Activated CD8-positive, alpha-beta T cell treated with anti-CD3 and anti-CD28 coated beads for 36 hours (primary cell): ENCODE results near the gene SST. TPM values are rescaled to one million over a fixed set of nuclear protein-coding genes. Genes with fewer than 3 reads are reported as not detected.

Source experiments
- ATAC-seq: fragments of 200-7000 bp; cut with Tn5 transposase; one replicate; pipeline ENCODE4 v1.10.0; 2021; ENCODE audit warnings: mild to moderate bottlenecking, moderate library complexity
- CTCF ChIA-PET: fragments of 350-600 bp; sonication (Branson Sonifier 250); formaldehyde crosslinking; loops from one replicate; lab custom pipeline; 2021; ENCODE audit warnings: antibody characterized with exemption; lab: Charles Lee
- POLR2A ChIA-PET: fragments of 350-600 bp; sonication (Branson Sonifier 250); formaldehyde crosslinking; loops from one replicate; lab custom pipeline; 2021; ENCODE audit warnings: antibody characterized with exemption; lab: Charles Lee
- DNase-seq: peaks from one replicate; pipeline ENCODE4 v3.0.0-alpha.2; 2020
- H3K27ac Mint-ChIP-seq: one replicate; pipeline ENCODE4 v1.8.0; 2021; ENCODE audit warnings: mild to moderate bottlenecking, mixed read lengths
- H3K27me3 Mint-ChIP-seq: one replicate; pipeline ENCODE4 v1.8.0; 2021; ENCODE audit warnings: mixed read lengths
- H3K36me3 Mint-ChIP-seq: one replicate; pipeline ENCODE4 v1.8.0; 2021; ENCODE audit warnings: low read depth, mixed read lengths
- H3K4me1 Mint-ChIP-seq: one replicate; pipeline ENCODE4 v1.8.0; 2021; ENCODE audit warnings: low read depth, mixed read lengths
- H3K4me3 Mint-ChIP-seq: one replicate; pipeline ENCODE4 v1.8.0; 2021; ENCODE audit warnings: mild to moderate bottlenecking, moderate library complexity, mixed read lengths
- H3K9me3 Mint-ChIP-seq: one replicate; pipeline ENCODE4 v1.8.0; 2021; ENCODE audit warnings: mixed read lengths
- intact Hi-C: fragments of 100-400 bp; cut with micrococcal nuclease; formaldehyde crosslinking; loops from one replicate; pipeline ENCODE4 v1.10.0; 2022
- total RNA-seq, 2 experiments: library from RNA; stranded (reverse); gene quantifications; one replicate each; pipeline ENCODE4 v1.2.3, GENCODE V29; 2021
- TF ChIP-seq, protein P1 (sequence below): fragments of 200-600 bp; IDR thresholded peaks from one replicate; pipeline ENCODE4 v1.8.0; 2022; ENCODE audit warnings: antibody characterized with exemption, mild to moderate bottlenecking

Gene SST
- total RNA-seq: not detected

DNA sequence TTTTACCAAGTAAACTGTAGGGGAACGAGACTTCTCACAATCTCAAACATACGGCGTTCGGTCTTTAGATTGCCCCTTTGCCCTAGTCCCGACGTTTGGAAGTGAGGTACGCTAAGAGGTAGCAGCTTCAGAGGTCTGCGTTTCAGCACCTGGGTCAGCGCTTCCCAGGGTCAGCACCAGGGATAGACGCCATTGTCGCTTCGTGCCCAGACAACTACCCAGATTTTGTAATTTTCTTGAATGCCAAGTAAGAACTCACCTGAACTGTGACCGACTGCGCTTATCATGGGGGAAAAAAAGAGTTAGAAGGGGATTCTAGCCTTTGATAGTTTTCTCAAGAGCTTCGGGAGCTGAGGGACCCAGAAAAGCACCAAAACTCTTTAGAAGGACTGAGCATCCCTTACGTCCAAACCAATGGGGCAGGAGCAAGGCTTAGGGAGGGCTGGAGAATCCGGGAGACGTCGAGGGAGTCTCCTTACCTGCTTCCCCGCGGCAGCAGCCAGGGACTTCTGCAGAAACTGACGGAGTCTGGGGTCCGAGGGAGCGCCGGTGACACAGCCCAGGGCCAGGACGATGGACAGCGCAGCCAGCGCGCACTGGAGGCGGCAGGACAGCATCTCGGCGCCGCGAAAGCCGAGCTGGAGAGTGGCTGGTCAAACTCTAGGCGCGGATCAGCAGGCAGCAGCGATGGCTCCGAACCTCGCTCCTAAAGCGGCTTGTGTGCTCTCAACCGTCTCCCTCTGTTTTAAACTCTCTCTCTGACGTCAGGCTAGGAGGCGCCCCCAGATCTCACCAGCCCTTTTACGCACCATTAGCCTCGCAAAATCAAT, at the start of gene SST:
SST (minus strand) TSS at position 720 of the 830 bp plus-strand sequence; CDS start at position 617, 103 bp downstream.
- DNase-seq (peak; percentile 52), ATAC-seq (no peak)
- Mint-ChIP-seq H3K4me1 (peaks cover 7% of the 10 kb centered on the region), H3K4me3 (no peak within 1 kb of the TSS), H3K27ac (no peak within 1 kb of the TSS), H3K36me3 (no peaks in the 10 kb centered on the region), H3K9me3 (no peaks in the 10 kb centered on the region), H3K27me3 (peaks cover 44% of the 10 kb centered on the region)
- CTCF ChIA-PET: interaction anchor here (0.6 to 5.6 kb wide), 5 partner anchors 10 to 1262 kb away, joined by 3 to 44 read pairs (median 23); no protein-coding TSS in a partner anchor
- intact Hi-C loops: loop anchor here (10.0 kb wide), 1 partner anchor 445 kb away; no protein-coding TSS in a partner anchor
- POLR2A ChIA-PET: interaction anchor here (1.7 kb wide), 1 partner anchor 59 kb away, joined by 5 read pairs; no protein-coding TSS in a partner anchor
- TF ChIP-seq, protein P1, sequence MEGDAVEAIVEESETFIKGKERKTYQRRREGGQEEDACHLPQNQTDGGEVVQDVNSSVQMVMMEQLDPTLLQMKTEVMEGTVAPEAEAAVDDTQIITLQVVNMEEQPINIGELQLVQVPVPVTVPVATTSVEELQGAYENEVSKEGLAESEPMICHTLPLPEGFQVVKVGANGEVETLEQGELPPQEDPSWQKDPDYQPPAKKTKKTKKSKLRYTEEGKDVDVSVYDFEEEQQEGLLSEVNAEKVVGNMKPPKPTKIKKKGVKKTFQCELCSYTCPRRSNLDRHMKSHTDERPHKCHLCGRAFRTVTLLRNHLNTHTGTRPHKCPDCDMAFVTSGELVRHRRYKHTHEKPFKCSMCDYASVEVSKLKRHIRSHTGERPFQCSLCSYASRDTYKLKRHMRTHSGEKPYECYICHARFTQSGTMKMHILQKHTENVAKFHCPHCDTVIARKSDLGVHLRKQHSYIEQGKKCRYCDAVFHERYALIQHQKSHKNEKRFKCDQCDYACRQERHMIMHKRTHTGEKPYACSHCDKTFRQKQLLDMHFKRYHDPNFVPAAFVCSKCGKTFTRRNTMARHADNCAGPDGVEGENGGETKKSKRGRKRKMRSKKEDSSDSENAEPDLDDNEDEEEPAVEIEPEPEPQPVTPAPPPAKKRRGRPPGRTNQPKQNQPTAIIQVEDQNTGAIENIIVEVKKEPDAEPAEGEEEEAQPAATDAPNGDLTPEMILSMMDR: no peak

DNA sequence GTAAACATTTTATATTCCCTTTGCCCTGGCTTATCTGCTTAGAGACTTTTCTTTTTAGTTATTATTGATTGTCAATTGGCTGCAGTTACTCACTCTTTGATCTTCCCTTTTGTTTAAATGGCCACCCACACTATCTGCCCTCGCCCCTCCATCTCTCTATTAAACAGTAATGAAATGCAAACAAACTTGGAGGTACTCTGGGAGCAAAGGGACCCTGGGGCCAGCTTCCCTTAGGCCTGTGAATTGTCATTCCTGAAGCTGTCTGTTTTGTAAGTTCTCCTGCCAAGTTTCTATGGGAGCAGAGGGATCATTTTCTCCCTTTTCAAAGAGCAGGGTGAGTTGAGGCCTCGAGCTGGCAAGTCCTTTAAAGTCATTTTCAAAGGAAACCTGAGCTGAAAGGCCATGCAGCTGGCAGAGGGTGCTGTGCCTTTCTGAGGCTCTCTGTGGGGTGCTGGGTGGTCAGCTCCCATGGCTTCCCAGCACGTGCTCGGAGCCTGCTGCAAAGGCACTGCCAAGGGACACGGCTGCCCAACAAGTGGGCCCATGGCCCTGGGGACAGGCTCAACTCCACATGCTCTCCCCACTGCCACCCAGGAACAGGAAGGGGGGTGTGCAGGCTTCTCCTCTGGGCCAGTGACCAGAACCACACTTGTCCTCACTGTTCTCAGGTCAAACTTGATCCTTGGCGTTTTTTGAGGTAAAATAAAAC, 49.6 kb upstream of the SST start:
- DNase-seq (no peak), ATAC-seq (no peak)
- TF ChIP-seq, protein P1: no peak
- intact Hi-C loops: loop anchor here (10.0 kb wide), 1 partner anchor 105 kb away; no protein-coding TSS in a partner anchor
- Mint-ChIP-seq H3K36me3 (peaks cover 7% of the 10 kb centered on the region), H3K4me1 (no peaks in the 10 kb centered on the region), H3K27ac (no peak overlapping the region), H3K4me3 (no peak overlapping the region), H3K27me3 (no peaks in the 10 kb centered on the region), H3K9me3 (no peaks in the 10 kb centered on the region)
- ChIA-PET CTCF (interaction anchor here (0.9 to 10.3 kb wide), 9 partner anchors 14 to 1235 kb away, joined by 3 to 118 read pairs (median 5); partner anchors contain the start of gene RTP2), POLR2A (no interaction called here)

DNA sequence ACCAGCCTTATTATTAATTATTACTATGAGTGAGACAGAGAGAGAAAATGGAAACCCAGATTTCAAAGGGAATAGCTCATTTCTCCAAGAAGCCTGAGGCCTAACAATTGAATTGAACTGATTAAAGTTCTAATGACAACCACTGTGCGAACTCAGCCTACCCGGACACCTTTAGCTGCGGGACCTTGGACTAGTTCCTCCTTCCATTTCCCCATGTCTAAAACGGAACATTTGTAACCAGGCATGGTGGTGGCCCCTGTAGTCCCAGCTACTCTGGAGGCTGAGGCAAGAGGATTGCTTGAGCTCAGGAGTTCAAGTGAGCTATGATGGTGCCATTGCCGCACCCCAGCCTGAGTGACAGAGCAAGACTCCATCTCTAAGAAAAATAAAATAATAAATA, 48.6 kb upstream of the SST start:
- intact Hi-C loops: loop anchor here (10.0 kb wide), 1 partner anchor 104 kb away; no protein-coding TSS in a partner anchor
- ATAC-seq (no peak), DNase-seq (no peak)
- POLR2A ChIA-PET: no interaction called here
- no peaks in the 10 kb centered on the region for H3K9me3 Mint-ChIP-seq
- CTCF ChIA-PET: interaction anchor here (1.0 to 10.3 kb wide), 7 partner anchors 9 to 1236 kb away, joined by 3 to 118 read pairs (median 4); partner anchors contain the start of gene RTP2
- H3K36me3 Mint-ChIP-seq: peaks cover 4% of the 10 kb centered on the region
- no peaks in the 10 kb centered on the region for H3K27me3 Mint-ChIP-seq
- H3K27ac Mint-ChIP-seq: no peak overlapping the region
- peaks cover 8% of the 10 kb centered on the region for H3K4me1 Mint-ChIP-seq
- no peak overlapping the region for H3K4me3 Mint-ChIP-seq
- TF ChIP-seq, protein P1: no peak

DNA sequence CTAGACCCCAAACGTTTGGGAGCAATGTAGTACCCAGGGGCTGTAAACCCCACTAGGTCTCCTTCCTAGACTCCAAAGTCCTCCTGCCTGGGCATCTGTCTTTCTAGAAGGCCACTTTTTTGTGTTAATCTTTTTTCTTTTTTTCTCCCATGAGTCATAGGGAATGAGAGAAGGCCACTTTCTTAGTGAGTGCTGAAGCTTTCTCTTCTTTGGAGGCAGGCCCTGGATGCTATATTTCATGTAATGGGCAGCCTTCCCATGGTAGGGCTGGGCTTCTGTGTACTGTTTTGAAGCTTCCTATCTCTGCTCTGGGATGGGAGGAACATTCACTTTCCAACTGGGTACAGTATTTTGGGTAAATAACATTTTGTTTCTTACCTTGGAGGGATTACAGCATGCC, 47.4 kb upstream of the SST start:
- Mint-ChIP-seq H3K9me3 (no peaks in the 10 kb centered on the region), H3K36me3 (peaks cover 4% of the 10 kb centered on the region), H3K4me1 (peaks cover 9% of the 10 kb centered on the region), H3K4me3 (no peak overlapping the region), H3K27me3 (no peaks in the 10 kb centered on the region), H3K27ac (no peak overlapping the region)
- POLR2A ChIA-PET: interaction anchor here (0.6 kb wide), 1 partner anchor 21 kb away, joined by 3 read pairs; no protein-coding TSS in a partner anchor
- CTCF ChIA-PET: interaction anchor here (1.1 to 10.3 kb wide), 5 partner anchors 8 to 399 kb away, joined by 4 to 118 read pairs (median 46); no protein-coding TSS in a partner anchor
- DNase-seq (no peak), ATAC-seq (no peak)
- TF ChIP-seq, protein P1: no peak
- intact Hi-C loops: loop anchor here (10.0 kb wide), 1 partner anchor 103 kb away; no protein-coding TSS in a partner anchor
